Lower leg skin (tissue), 4 donors: ENCODE results near the gene UGT1A8. TPM values are rescaled to one million over a fixed set of nuclear protein-coding genes. Genes with fewer than 3 reads are reported as not detected.

Experiments used
- DNase-seq, 2 donors: peaks; one replicate each; pipeline ENCODE4 v3.0.0-alpha.2; 2019; ENCODE audit warnings: low spot score in 2 of 2
- H3K4me3 ChIP-seq: fragments of 200-600 bp; sonication (generic); 2 replicates; pipeline ENCODE4 v1.5.1; 2017; ENCODE audit warnings: mild to moderate bottlenecking, low read depth; ENCODE audit not compliant: poor library complexity, severe bottlenecking
- CTCF ChIP-seq, 3 donors: fragments of 450-650 bp; IDR thresholded peaks; one replicate each; pipeline ENCODE4 v1.5.1; 2016; ENCODE audit warnings: antibody characterized with exemption in 3 of 3, mild to moderate bottlenecking in 3 of 3, moderate library complexity in 2 of 3
- POLR2A ChIP-seq, 2 donors: fragments of 450-650 bp; IDR thresholded peaks; one replicate each; pipeline ENCODE4 v1.6.1; 2016 to 2017; ENCODE audit warnings: antibody characterized with exemption in 2 of 2, mild to moderate bottlenecking in 1 of 2, moderate library complexity in 1 of 2
- WGBS, 2 donors: methylation state at CpG; one replicate each; pipeline ENCODE4 v1.1.5; 2018; 5-methylcytosine and 5-hydroxymethylcytosine counted together
- intact Hi-C: fragments of 100-400 bp; cut with DNase I; formaldehyde crosslinking; loops from one replicate; pipeline ENCODE4 v1.15.0; 2023; ENCODE audit warnings: low total_unique reads
- total RNA-seq, 4 donors: library from RNA; depleted of rRNA; stranded (reverse); fragments of >200 nt; gene quantifications; one replicate each; pipeline ENCODE4 v1.1.0, GENCODE V29; 2016

UGT1A8 gene
- total RNA-seq, 4 donors from 2014 or later: not detected

- WGBS, 2 donors: 83 to 85% methylated on average over 18 of the region's 18 CpGs
- TF ChIP-seq CTCF (IDR thresholded peaks at IDR 0.05): no peak
- no peak for TF ChIP-seq POLR2A (IDR thresholded peaks at IDR 0.05)
- intact Hi-C loops: no loop called here
- peak in 1 of 2 donors; percentile 6 for DNase-seq
- no peak overlapping the region for H3K4me3 ChIP-seq
Observed at GRCh38 chr2:233791151-233791882, 173.9 kb downstream of the UGT1A8 start.

- no peak overlapping the region for H3K4me3 ChIP-seq
- TF ChIP-seq POLR2A (IDR thresholded peaks at IDR 0.05) (no peak), CTCF (IDR thresholded peaks at IDR 0.05) (no peak)
- no peak for DNase-seq
- WGBS, 2 donors: 77 to 78% methylated on average over 9 of the region's 9 CpGs
- intact Hi-C loops: no loop called here
Observed at GRCh38 chr2:233791883-233792329, 174.5 kb downstream of the UGT1A8 start.

- no peak overlapping the region for H3K4me3 ChIP-seq
- intact Hi-C loops: no loop called here
- WGBS, 2 donors: 79 to 83% methylated on average over 7 of the region's 7 CpGs
- TF ChIP-seq POLR2A (IDR thresholded peaks at IDR 0.05): no peak
- no peak for TF ChIP-seq CTCF (IDR thresholded peaks at IDR 0.05)
- no peak for DNase-seq
Observed at GRCh38 chr2:233792720-233793119, 175.3 kb downstream of the UGT1A8 start.

- intact Hi-C loops: no loop called here
- TF ChIP-seq CTCF (IDR thresholded peaks at IDR 0.05) (no peak), POLR2A (IDR thresholded peaks at IDR 0.05) (no peak)
- no peak overlapping the region for H3K4me3 ChIP-seq
- no peak for DNase-seq
- 55 to 65% methylated on average over 15 to 18 of the region's 18 CpGs for WGBS, 2 donors
Observed at GRCh38 chr2:233793465-233794127, 176.2 kb downstream of the UGT1A8 start.

- 80 to 85% methylated on average over 17 of the region's 17 CpGs for WGBS, 2 donors
- intact Hi-C loops: no loop called here
- TF ChIP-seq CTCF (IDR thresholded peaks at IDR 0.05) (no peak), POLR2A (IDR thresholded peaks at IDR 0.05) (no peak)
- peak in 1 of 2 donors; percentile 74 for DNase-seq
- H3K4me3 ChIP-seq: no peak overlapping the region
Observed at GRCh38 chr2:233794128-233794658, 176.8 kb downstream of the UGT1A8 start.
